Trophoblast cell (in vitro differentiated cells and primary cell): ENCODE measurements around the gene OR4S1.
"Not testable (repeated sequence)": the region's sequence is repeated elsewhere in the genome, so short reads cannot be mapped to it uniquely, and the experiment has no call there.

ENCODE experiments used
- DNase-seq, 2 donors: peaks; one replicate each; pipeline ENCODE4 v3.0.0-alpha.2; 2016
- H2AFZ ChIP-seq: 2 replicates; pipeline ENCODE4 v1.6.1; 2013; ENCODE audit warnings: low read length, moderate library complexity, mild to moderate bottlenecking; ENCODE audit not compliant: insufficient read depth, poor library complexity
- H2AK5ac ChIP-seq: 2 replicates; pipeline ENCODE4 v1.6.1; 2013; ENCODE audit warnings: mild to moderate bottlenecking, low read length
- H2BK120ac ChIP-seq: 2 replicates; pipeline ENCODE4 v1.6.1; 2013; ENCODE audit warnings: low read length, mild to moderate bottlenecking, moderate library complexity; ENCODE audit not compliant: insufficient read depth, poor library complexity
- H2BK12ac ChIP-seq: 2 replicates; pipeline ENCODE4 v1.6.1; 2013; ENCODE audit warnings: mild to moderate bottlenecking, low read length, moderate library complexity
- H2BK5ac ChIP-seq: 2 replicates; pipeline ENCODE4 v1.6.1; 2013; ENCODE audit warnings: low read length, low read depth, moderate library complexity, mild to moderate bottlenecking; ENCODE audit not compliant: poor library complexity
- H3K14ac ChIP-seq: 2 replicates; pipeline ENCODE4 v1.6.1; 2013; ENCODE audit warnings: mild to moderate bottlenecking, low read length
- H3K18ac ChIP-seq: 2 replicates; pipeline ENCODE4 v1.6.1; 2013; ENCODE audit warnings: mild to moderate bottlenecking, low read length
- H3K23ac ChIP-seq: 2 replicates; pipeline ENCODE4 v1.6.1; 2013; ENCODE audit warnings: low read length
- H3K27ac ChIP-seq: 2 replicates; pipeline ENCODE4 v1.5.1; 2013; ENCODE audit warnings: low read depth, mild to moderate bottlenecking, inconsistent platforms, low read length, moderate library complexity
- H3K27me3 ChIP-seq: 2 replicates; pipeline ENCODE4 v1.6.1; 2013; ENCODE audit warnings: inconsistent platforms, mild to moderate bottlenecking, low read length, moderate library complexity; ENCODE audit not compliant: insufficient read depth
- H3K36me3 ChIP-seq, 2 experiments: 1 replicate in 1 of 2; 2 replicates in 1 of 2; pipeline ENCODE4 v1.6.1; 2013; ENCODE audit warnings: low read length in 2 of 2, mild to moderate bottlenecking in 2 of 2, moderate library complexity in 1 of 2; ENCODE audit not compliant: insufficient read depth in 2 of 2, control insufficient read depth in 1 of 2
- H3K4ac ChIP-seq: 2 replicates; pipeline ENCODE4 v1.6.1; 2013; ENCODE audit warnings: low read depth, mild to moderate bottlenecking, low read length, moderate library complexity
- H3K4me1 ChIP-seq, 2 experiments: 1 replicate in 1 of 2; 2 replicates in 1 of 2; pipeline ENCODE4 v1.6.1; 2013; ENCODE audit warnings: low read length in 2 of 2, mild to moderate bottlenecking in 2 of 2, moderate library complexity in 1 of 2; ENCODE audit not compliant: insufficient read depth in 2 of 2, control insufficient read depth in 1 of 2
- H3K4me2 ChIP-seq: 2 replicates; pipeline ENCODE4 v1.6.1; 2013; ENCODE audit warnings: inconsistent platforms, mild to moderate bottlenecking, low read length, moderate library complexity
- H3K4me3 ChIP-seq: 2 replicates; pipeline ENCODE4 v1.5.1; 2013; ENCODE audit warnings: mild to moderate bottlenecking, low read depth, low read length, inconsistent platforms
- H3K79me1 ChIP-seq: one replicate; pipeline ENCODE4 v1.6.1; 2013; ENCODE audit warnings: low read length
- H3K79me2 ChIP-seq: 2 replicates; pipeline ENCODE4 v1.6.1; 2013; ENCODE audit warnings: low read length, mild to moderate bottlenecking; ENCODE audit not compliant: control insufficient read depth, insufficient read depth, poor library complexity
- H3K9ac ChIP-seq: 2 replicates; pipeline ENCODE4 v1.6.1; 2013; ENCODE audit warnings: mild to moderate bottlenecking, low read length
- H3K9me3 ChIP-seq: 2 replicates; pipeline ENCODE4 v1.6.1; 2013; ENCODE audit warnings: low read depth, mild to moderate bottlenecking, control low read depth, inconsistent platforms, low read length; ENCODE audit not compliant: insufficient read depth
- H4K12ac ChIP-seq: 2 replicates; pipeline ENCODE4 v1.6.1; 2013; ENCODE audit warnings: low read depth, mild to moderate bottlenecking, low read length, moderate library complexity
- H4K8ac ChIP-seq: 2 replicates; pipeline ENCODE4 v1.6.1; 2013; ENCODE audit warnings: low read depth, mild to moderate bottlenecking, low read length, moderate library complexity
- H4K91ac ChIP-seq: one replicate; pipeline ENCODE4 v1.6.1; 2013; ENCODE audit warnings: low read depth, mild to moderate bottlenecking, low read length, moderate library complexity
- WGBS: extraction: QIAGEN DNeasy Blood & Tissue Kit; methylation state at CpG from one replicate; pipeline ENCODE4 v1.1.7; 2013; ENCODE audit warnings: missing lambda C conversion rate; ENCODE audit not compliant: insufficient read length, insufficient coverage; ENCODE audit errors: extremely low coverage; 5-methylcytosine and 5-hydroxymethylcytosine counted together

Gene OR4S1

GRCh38 chr11:48272606-48273005, 33.4 kb upstream of the OR4S1 start:
- Histone ChIP-seq H3K4me3 (no peak overlapping the region), H4K91ac (no peak overlapping the region), H2AFZ (no peak overlapping the region), H3K14ac (no peak overlapping the region), H3K27me3 (no peaks in the 10 kb centered on the region), H3K4me1 (no peaks in the 10 kb centered on the region), H4K12ac (no peak overlapping the region), H3K79me2 (no peaks in the 10 kb centered on the region), H4K8ac (no peak overlapping the region), H3K79me1 (no peaks in the 10 kb centered on the region), H3K27ac (no peak overlapping the region), H3K9me3 (peaks cover 5% of the 10 kb centered on the region), H2AK5ac (no peak overlapping the region), H2BK120ac (no peak overlapping the region), H3K9ac (no peak overlapping the region), H3K36me3 (no peaks in the 10 kb centered on the region), H2BK5ac (no peak overlapping the region), H3K4me2 (no peak overlapping the region), H3K18ac (no peak overlapping the region), H3K4ac (no peak overlapping the region), H2BK12ac (no peak overlapping the region), H3K23ac (no peak overlapping the region)
- no peak for DNase-seq
- WGBS = no CpG with 5 or more reads among the region's 1 CpG

GRCh38 chr11:48307760-48308386, 1.9 kb downstream of the OR4S1 start:
- Histone ChIP-seq H2AK5ac (no peak overlapping the region), H3K14ac (no peak overlapping the region), H4K12ac (no peak overlapping the region), H2BK5ac (no peak overlapping the region), H3K4me3 (no peak overlapping the region), H4K8ac (no peak overlapping the region), H3K27ac (no peak overlapping the region), H3K4me2 (no peak overlapping the region), H2BK12ac (no peak overlapping the region), H4K91ac (no peak overlapping the region), H3K27me3 (no peaks in the 10 kb centered on the region), H3K9ac (no peak overlapping the region), H3K36me3 (no peaks in the 10 kb centered on the region), H3K4me1 (no peaks in the 10 kb centered on the region), H3K79me2 (no peaks in the 10 kb centered on the region), H2AFZ (no peak overlapping the region), H3K23ac (no peak overlapping the region), H3K9me3 (peaks cover 17% of the 10 kb centered on the region), H2BK120ac (no peak overlapping the region), H3K18ac (no peak overlapping the region), H3K4ac (no peak overlapping the region), H3K79me1 (no peaks in the 10 kb centered on the region)
- DNase-seq = peak in 1 of 2 donors; percentile 82
- WGBS = no CpG with 5 or more reads among the region's 5 CpGs

GRCh38 chr11:48313590-48313989, 7.6 kb downstream of the OR4S1 start:
- H3K14ac ChIP-seq, H3K9ac ChIP-seq, H4K12ac ChIP-seq, H3K4me1 ChIP-seq, H2AFZ ChIP-seq, H2BK120ac ChIP-seq, H3K27me3 ChIP-seq, H3K4ac ChIP-seq, H4K91ac ChIP-seq, DNase-seq, H2BK5ac ChIP-seq, H3K4me3 ChIP-seq, H4K8ac ChIP-seq, H2AK5ac ChIP-seq, H3K4me2 ChIP-seq, H3K18ac ChIP-seq, H3K79me2 ChIP-seq, H3K23ac ChIP-seq, H3K27ac ChIP-seq, H2BK12ac ChIP-seq, H3K36me3 ChIP-seq, H3K79me1 ChIP-seq: not testable (repeated sequence)
- H3K9me3 ChIP-seq = peaks cover 11% of the 10 kb centered on the region
- WGBS = no CpG with 5 or more reads among the region's 2 CpGs

- H4K8ac ChIP-seq, H2AFZ ChIP-seq, H2AK5ac ChIP-seq, H2BK5ac ChIP-seq, H4K91ac ChIP-seq, H3K14ac ChIP-seq, H3K4me2 ChIP-seq, H2BK120ac ChIP-seq, H3K4me1 ChIP-seq, H3K4me3 ChIP-seq, H3K27me3 ChIP-seq, H2BK12ac ChIP-seq, H3K36me3 ChIP-seq, H3K9ac ChIP-seq, H3K27ac ChIP-seq, H3K4ac ChIP-seq, H3K23ac ChIP-seq, DNase-seq, H3K79me2 ChIP-seq, H3K79me1 ChIP-seq, H4K12ac ChIP-seq, H3K18ac ChIP-seq: not testable (repeated sequence)
- no CpG with 5 or more reads among the region's 2 CpGs for WGBS
- peaks cover 15% of the 10 kb centered on the region for H3K9me3 ChIP-seq
These were observed 13.8 kb downstream of the OR4S1 start for GRCh38 chr11:48319813-48320212.
